Skeletal muscle tissue (tissue), 4 donors: ENCODE results near the gene GAS2L2. TPM values are rescaled to one million over a fixed set of nuclear protein-coding genes. Genes with fewer than 3 reads are reported as not detected.

Source experiments
- H3K27ac ChIP-seq: one replicate; pipeline ENCODE4 v1.7.0; 2013; ENCODE audit warnings: mild to moderate bottlenecking, low read depth, low read length, inconsistent platforms
- H3K27me3 ChIP-seq, 3 donors: one replicate each; pipeline ENCODE4 v1.7.0; 2013; ENCODE audit warnings: low read length in 3 of 3; ENCODE audit not compliant: control insufficient read depth in 3 of 3, insufficient read depth in 3 of 3
- H3K36me3 ChIP-seq, 3 donors: one replicate each; pipeline ENCODE4 v1.7.0; 2013; ENCODE audit warnings: low read length in 3 of 3; ENCODE audit not compliant: control insufficient read depth in 3 of 3, insufficient read depth in 3 of 3
- H3K4me1 ChIP-seq, 3 donors: one replicate each; pipeline ENCODE4 v1.7.0; 2013; ENCODE audit warnings: low read length in 3 of 3, mild to moderate bottlenecking in 3 of 3; ENCODE audit not compliant: control insufficient read depth in 3 of 3, insufficient read depth in 3 of 3
- H3K4me3 ChIP-seq, 3 donors: one replicate each; pipeline ENCODE4 v1.7.0; 2013; ENCODE audit warnings: low read length in 3 of 3
- H3K9ac ChIP-seq, 3 donors: one replicate each; pipeline ENCODE4 v1.7.0; 2013; ENCODE audit warnings: low read length in 3 of 3, mild to moderate bottlenecking in 3 of 3, moderate library complexity in 2 of 3, low read depth in 1 of 3
- H3K9me3 ChIP-seq, 3 donors: one replicate each; pipeline ENCODE4 v1.7.0; 2013; ENCODE audit warnings: low read length in 3 of 3; ENCODE audit not compliant: control insufficient read depth in 3 of 3
- total RNA-seq: library from RNA; depleted of rRNA; stranded (reverse); fragments of >200 nt; gene quantifications from one replicate; pipeline ENCODE4 v1.2.3, GENCODE V29; 2014
- donor health status: Osteomylitis.

Gene GAS2L2
- total RNA-seq, 1 donor from 2014 or later: not detected

- Histone ChIP-seq H3K4me3 (no peak overlapping the region), H3K36me3 (no peaks in the 10 kb centered on the region), H3K4me1 (peaks cover 4 to 11% (median 8%) of the 10 kb centered on the region in 3 donors), H3K9me3 (no peaks in the 10 kb centered on the region), H3K27me3 (peaks cover 0 to 11% (median 0%) of the 10 kb centered on the region in 3 donors), H3K27ac (no peak overlapping the region), H3K9ac (no peak overlapping the region)
Observed at GRCh38 chr17:35774499-35774898, 21.5 kb upstream of the GAS2L2 start.

GRCh38 chr17:35773679-35774425 is 20.8 kb upstream of the GAS2L2 start:
- H3K4me3 ChIP-seq: no peak overlapping the region
- H3K27ac ChIP-seq: no peak overlapping the region
- peaks cover 4 to 11% (median 8%) of the 10 kb centered on the region in 3 donors for H3K4me1 ChIP-seq
- no peaks in the 10 kb centered on the region for H3K36me3 ChIP-seq
- no peaks in the 10 kb centered on the region for H3K9me3 ChIP-seq
- H3K9ac ChIP-seq: no peak overlapping the region
- H3K27me3 ChIP-seq: peaks cover 0 to 6% (median 0%) of the 10 kb centered on the region in 3 donors

- H3K4me1 ChIP-seq: peaks cover 4 to 11% (median 8%) of the 10 kb centered on the region in 3 donors
- H3K9me3 ChIP-seq: no peaks in the 10 kb centered on the region
- no peak overlapping the region for H3K9ac ChIP-seq
- no peak overlapping the region for H3K4me3 ChIP-seq
- H3K27ac ChIP-seq: no peak overlapping the region
- peaks cover 0 to 3% (median 0%) of the 10 kb centered on the region in 3 donors for H3K27me3 ChIP-seq
- H3K36me3 ChIP-seq: no peaks in the 10 kb centered on the region
Observed at GRCh38 chr17:35773129-35773528, 20.1 kb upstream of the GAS2L2 start.

GRCh38 chr17:35769895-35770486 is 17.0 kb upstream of the GAS2L2 start:
- H3K27ac ChIP-seq: no peak overlapping the region
- no peak overlapping the region for H3K4me3 ChIP-seq
- no peaks in the 10 kb centered on the region for H3K36me3 ChIP-seq
- H3K9ac ChIP-seq: no peak overlapping the region
- H3K27me3 ChIP-seq: no peaks in the 10 kb centered on the region
- H3K4me1 ChIP-seq: peaks cover 4 to 13% (median 10%) of the 10 kb centered on the region in 3 donors
- no peaks in the 10 kb centered on the region for H3K9me3 ChIP-seq

- Histone ChIP-seq H3K9ac (no peak overlapping the region), H3K27me3 (no peaks in the 10 kb centered on the region), H3K27ac (no peak overlapping the region), H3K36me3 (no peaks in the 10 kb centered on the region), H3K4me1 (peaks cover 9 to 15% (median 11%) of the 10 kb centered on the region in 3 donors), H3K4me3 (no peak overlapping the region), H3K9me3 (no peaks in the 10 kb centered on the region)
Observed at GRCh38 chr17:35768797-35769196, 15.8 kb upstream of the GAS2L2 start.

GRCh38 chr17:35766903-35767510 is 14.0 kb upstream of the GAS2L2 start:
- Histone ChIP-seq H3K4me3 (no peak overlapping the region), H3K9ac (no peak overlapping the region), H3K36me3 (no peaks in the 10 kb centered on the region), H3K27ac (no peak overlapping the region), H3K27me3 (no peaks in the 10 kb centered on the region), H3K9me3 (no peaks in the 10 kb centered on the region), H3K4me1 (peaks cover 9 to 15% (median 12%) of the 10 kb centered on the region in 3 donors)

- Histone ChIP-seq H3K9me3 (no peaks in the 10 kb centered on the region), H3K4me3 (no peak overlapping the region), H3K9ac (peak overlapping the region in 1 of 3 donors; percentile 3), H3K4me1 (peaks cover 9 to 15% (median 12%) of the 10 kb centered on the region in 3 donors), H3K27ac (no peak overlapping the region), H3K27me3 (no peaks in the 10 kb centered on the region), H3K36me3 (no peaks in the 10 kb centered on the region)
Observed at GRCh38 chr17:35766489-35766877, 13.4 kb upstream of the GAS2L2 start.

GRCh38 chr17:35765756-35766488 is 12.9 kb upstream of the GAS2L2 start:
- no peaks in the 10 kb centered on the region for H3K27me3 ChIP-seq

GRCh38 chr17:35765086-35765710 is 12.2 kb upstream of the GAS2L2 start:
- no peaks in the 10 kb centered on the region for H3K36me3 ChIP-seq
- H3K27me3 ChIP-seq: no peaks in the 10 kb centered on the region
- H3K9me3 ChIP-seq: no peaks in the 10 kb centered on the region
- no peak overlapping the region for H3K9ac ChIP-seq
- no peak overlapping the region for H3K27ac ChIP-seq
- peaks cover 9 to 15% (median 12%) of the 10 kb centered on the region in 3 donors for H3K4me1 ChIP-seq
- H3K4me3 ChIP-seq: no peak overlapping the region

More at GRCh38 chr17:35765756-35766488, 12.9 kb upstream of the GAS2L2 start:
- no peaks in the 10 kb centered on the region for H3K9me3 ChIP-seq
- no peaks in the 10 kb centered on the region for H3K36me3 ChIP-seq
- no peak overlapping the region for H3K9ac ChIP-seq
- no peak overlapping the region for H3K27ac ChIP-seq
- H3K4me1 ChIP-seq: peaks cover 9 to 15% (median 12%) of the 10 kb centered on the region in 3 donors
- no peak overlapping the region for H3K4me3 ChIP-seq
